NCI-H2196 treated with DMSO at 0.1 percent for 48 hours (cell line): ENCODE measurements around the gene MPL.

Experiments
- DNase-seq: peaks from one replicate; lab custom pipeline; 2025; ENCODE audit not compliant: unreplicated experiment; lab: John Stamatoyannopoulos, UW

MPL gene

DNA sequence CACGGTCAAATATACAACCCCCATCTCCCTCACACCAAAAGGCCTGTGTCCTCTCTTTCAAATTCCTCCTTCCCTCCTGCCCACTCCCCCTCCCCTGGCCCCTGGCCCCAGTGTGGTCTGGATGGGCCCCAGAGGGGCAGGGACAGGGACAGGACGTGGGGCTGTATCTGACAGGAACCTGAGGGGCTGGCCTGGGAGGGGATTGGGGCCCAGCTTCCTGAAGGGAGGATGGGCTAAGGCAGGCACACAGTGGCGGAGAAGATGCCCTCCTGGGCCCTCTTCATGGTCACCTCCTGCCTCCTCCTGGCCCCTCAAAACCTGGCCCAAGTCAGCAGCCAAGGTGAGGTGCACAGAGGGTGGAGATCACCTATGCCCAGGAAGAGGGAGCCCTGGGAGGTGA is at the start of gene MPL:
TSS of gene MPL (plus strand) at position 231 of the 400 bp plus-strand sequence. CDS start at position 262, 31 bp downstream.
- no peak for DNase-seq

DNA sequence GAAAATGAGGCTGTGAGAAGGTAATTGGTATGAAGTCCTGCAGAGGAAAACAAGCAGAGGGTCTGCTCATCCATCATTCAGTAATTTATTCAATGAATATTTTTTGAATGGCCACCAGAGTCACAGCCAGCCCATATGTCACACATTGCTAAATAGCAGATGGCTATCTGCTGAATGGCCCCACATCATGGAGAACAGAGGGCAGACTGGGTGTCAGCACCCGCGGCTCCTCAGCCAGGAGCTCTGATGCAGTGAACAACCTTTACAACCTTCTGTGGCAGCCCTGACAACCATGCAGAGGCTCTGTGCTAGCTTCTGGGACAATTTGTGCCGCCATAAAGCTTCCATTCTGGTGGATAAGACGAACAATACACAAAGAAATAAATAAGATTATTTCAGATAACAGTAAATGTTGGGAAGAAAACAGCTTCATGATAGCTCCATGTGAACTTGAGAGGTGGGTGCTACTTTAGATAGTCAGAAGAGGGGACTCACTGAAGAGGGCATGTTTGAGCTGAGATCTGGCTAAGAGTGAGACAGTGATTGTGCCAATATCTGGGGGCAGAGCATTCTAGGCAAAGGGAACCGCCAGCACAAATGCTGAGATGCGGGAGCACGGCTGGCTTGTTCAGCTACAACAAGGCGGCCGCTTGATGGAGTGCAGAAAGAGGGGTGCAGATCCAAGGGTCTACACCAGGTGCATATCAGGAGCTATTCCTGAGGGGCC is 49.4 kb upstream of the MPL start:
- no peak for DNase-seq

DNA sequence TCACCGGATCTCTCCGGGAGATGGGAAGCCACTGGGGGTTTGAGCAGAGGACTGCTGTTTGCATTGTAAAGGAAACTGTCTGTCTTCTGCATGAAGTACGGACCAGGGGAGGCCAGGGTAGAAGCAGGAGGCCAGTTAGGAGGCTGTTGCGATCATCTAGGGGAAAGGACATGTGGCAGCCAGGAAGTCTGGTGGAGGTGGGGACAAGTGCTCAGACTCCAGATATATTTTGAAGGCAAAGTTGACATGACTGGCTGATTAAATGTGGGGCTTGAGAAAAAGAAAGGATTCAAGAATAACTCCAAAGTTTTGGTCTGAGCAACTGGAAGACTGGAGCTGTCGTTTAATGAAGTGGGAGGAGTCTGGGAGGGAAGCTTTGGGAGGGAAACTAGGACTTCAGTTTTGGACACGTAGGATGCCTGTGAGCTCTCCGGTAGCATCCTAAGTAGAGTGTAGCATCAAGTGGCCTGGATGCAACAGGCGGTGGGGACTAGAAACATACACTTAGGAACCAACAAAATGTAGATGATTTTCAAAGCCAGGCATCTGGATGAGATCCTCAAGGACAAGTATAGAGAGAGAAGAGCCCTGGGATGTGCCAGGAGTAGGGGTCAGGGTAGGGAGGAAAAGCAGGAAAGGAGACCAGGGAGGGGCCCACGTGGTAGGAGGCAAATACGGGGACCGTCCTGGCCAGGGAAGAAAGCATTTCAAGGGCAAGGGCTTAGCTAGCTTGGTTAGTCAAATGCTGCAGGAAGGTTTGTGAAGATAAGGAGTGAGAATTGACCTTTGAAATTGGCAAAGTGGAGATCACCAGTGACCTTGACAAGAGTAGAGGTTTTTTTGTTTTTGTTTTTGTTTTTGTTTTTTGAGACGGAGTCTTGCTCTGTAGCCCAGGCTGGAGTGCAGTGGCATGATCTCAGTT is 48.6 kb upstream of the MPL start:
- DNase-seq = no peak

DNA sequence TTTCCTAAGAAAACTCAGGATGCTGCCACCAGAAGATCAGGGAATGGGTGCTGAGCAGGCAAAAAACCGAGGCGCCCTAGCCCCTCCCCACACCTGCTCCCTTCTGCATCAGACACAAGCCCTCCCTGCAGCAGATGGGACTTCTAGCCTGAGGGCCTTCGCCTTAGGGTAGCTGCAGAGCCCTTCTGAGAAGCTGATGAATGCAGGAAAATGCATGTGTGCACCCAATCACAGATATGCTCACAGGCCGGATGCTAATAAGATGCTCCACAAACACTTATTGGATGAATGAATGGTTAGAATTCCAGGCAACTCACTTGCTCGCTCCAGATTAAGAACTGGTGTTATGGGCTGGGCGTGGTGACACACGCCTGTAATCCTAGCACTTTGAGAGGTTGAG is 45.4 kb upstream of the MPL start:
- DNase-seq = no peak

DNA sequence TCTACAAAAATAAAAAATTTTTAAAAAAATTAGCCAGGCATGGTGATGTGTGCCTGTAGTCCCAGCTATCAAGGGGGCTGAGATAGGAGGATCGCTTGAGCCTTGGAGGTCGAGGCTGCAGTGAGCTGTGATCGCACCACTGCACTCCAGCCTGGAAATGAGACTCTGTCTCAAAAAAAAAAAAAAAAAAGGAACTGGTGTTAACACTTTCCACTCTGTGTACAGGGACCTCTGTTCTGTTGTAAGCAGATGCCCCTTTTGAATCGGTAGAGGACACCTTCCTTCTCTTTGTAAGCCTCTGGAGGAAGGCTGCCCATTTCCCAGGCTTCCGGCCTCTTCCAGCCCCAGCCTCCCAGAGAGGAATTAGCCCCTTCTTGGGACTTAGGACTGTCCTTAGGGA is 44.9 kb upstream of the MPL start:
- DNase-seq = no peak

DNA sequence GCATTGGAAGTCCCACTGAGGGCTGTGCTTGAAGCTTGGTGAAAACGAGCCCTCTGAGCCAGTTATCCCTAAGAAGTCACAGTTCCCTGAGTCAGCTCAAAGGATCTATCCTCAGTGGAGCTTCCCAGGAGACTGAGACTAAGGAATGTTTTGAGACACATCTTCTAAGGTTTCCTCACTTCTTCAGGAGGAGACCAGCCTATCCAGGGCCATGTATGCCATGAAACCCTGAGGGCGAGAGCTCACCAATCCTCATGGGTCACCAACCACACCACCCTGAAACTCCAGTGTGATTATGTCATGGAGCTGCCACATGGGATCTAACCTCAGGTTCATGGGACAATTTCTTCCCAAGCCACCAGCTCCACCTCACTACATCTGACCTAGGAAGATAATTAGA is 44.4 kb upstream of the MPL start:
- DNase-seq = no peak

DNA sequence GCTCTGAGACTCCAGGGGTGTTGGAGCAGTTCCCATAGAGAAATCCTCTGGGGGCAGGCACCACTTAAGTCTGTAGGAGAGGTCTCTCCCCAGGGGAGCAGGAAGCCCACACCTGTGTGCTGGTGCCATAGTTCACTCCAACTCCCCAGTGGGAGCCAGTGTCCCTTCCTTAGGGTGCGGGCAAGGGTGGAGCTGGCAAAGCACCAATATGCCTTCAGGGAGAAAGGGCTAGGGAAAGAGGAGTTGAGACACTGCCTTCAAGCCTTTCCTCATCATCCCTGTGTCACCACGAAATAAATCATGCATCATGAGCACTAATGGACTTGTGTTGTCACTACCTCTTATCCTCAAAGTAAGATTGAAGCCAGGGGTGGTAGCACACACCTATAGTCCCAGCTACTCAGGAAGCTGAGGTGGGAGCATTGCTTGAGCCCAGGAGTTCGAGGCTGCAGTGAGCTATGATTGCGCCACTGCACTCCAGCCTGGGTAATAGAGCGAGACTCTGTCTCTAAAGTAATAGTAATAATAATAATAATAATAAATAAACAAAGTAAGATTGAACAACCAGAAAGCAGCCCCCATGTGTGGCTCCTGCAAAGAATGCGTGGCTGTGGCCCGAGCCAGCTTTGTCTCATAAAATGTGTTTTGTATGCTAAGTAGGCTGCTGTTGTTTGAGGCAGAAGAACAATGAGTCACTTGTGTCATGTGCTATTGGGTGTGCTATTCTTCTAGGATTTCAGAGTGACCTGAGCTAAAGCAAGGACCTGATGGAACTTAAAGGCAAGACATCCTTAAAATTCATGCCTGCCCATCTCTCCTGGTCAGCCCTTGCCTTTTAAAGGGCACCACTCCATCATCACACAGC is 43.5 kb upstream of the MPL start:
- no peak for DNase-seq

DNA sequence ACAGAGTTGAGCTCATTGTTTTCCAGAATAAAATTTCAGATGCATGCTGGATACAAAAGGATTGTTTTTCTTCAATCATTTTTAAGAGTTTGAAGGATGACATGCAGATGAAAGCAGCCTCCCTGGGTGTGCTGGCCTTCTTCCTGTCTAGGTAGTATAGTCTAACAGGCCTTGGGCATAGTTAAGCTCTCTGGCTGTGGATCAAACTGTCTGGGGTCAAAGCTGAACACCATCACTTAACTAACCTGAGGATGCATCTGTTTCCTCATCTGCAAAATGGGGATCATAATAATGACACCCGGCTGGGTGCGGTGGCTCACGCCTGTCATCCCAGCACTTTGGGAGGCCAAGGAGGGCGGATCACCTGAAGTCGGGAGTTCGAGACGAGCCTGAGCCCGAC is 42.9 kb upstream of the MPL start:
- DNase-seq = no peak

DNA sequence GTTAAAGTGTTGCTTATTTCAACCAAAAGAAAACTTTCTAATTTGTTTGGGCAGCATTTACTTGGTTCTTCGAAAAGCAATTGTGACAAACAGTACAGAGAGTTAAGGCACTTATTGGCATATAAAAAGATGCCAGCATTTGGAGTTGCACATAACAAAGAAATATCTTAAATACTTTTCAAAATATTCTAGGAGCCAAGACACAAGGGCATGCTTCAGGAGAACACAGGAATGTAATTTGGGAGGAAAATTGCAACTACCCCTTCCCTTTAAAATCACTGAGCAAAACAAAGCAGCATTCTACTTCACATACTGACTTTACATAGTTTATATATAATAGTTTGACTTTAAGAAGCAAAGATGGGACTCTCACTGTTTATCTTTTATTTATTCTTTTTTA is 41.4 kb upstream of the MPL start:
- DNase-seq = no peak

DNA sequence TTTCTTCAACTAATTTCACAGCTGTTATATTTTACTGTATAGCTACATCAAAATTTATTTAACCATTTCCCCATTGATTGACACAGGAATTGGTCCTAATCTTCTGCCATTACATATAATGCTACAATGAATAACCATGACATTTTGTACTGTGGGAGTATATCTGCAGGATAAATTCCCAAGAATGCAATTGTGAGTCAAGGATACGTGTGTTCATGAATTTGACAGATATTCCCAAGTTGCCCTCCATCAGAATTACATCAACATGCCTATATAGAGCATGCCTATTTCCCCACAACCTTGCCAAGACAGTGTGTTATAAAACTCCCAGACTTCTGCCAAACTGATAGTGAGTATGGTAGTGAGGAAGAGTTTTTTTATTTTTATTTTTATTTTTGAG is 39.6 kb upstream of the MPL start:
- no peak for DNase-seq

DNA sequence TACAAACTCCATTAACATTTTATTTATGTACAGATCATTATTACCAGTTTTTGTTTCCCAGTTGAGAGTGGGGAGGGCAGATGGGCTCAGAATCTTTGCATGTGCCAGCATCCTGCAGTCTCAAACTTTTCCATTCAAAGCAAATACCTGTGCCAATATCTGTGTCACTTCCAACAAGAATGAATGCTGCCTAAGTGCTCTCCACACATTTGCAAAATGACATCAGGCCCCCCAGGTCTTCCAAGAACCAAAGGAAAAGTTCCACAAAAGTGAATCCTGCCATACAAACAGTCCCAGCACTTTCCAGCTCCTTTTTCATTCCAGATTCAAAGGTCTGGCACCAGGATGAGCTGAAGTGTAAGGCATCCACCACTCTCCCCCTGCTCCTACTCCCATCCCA is 38.5 kb upstream of the MPL start:
- DNase-seq = no peak

DNA sequence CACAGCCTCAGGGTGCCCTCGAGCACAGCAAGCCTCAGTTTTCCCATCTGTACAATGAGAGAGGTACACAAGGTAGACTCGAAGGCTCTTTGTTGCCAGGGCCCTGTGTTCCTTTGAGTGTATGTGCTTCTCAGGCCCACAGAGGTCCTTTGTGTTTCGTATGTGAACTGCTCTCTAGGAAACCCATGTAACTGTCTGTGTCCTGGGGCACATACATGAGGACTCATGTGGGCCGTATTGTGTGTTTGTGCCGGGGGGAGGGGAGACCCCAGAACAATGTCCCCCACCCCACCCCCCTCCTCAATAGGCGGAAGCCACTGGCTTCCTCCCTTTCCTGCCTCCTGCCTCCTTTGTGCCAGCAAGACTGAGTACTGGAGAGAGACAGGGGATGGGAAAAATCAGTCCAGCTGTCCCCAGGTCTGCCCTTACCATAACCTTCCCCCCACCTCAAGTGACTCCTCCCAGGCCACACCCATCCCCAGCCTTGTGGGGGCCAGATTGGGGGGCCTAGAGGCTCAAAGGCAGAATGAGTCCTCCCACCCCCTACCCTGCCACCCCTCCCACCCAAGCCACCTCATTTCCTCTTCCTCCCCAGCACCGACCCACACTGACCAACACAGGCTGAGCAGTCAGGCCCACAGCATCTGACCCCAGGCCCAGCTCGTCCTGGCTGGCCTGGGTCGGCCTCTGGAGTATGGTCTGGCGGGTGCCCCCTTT is 37.1 kb upstream of the MPL start, which contains the start of gene TIE1:
TSS of gene TIE1 (plus strand) at position 605 of the 717 bp plus-strand sequence. CDS start at position 695, 90 bp downstream.
- no peak for DNase-seq

DNA sequence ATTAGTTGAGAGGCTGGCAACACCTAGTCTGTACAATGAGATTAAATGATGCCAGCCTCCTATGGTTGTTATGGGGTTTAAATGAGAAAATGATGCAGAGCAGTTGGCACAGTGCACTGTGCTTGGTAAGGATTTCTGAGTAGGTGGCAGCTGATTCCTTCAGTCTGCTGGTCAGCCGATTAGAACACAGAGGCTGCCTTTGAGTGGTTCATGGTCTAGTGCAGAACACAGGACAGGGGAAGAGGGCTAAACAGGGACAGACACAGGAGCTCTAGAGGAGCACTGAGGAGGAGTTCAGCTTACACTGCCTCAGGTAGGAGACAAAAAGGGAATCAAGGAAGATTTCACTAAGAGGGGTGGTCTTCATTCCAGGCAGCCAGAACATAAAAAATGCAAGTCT is 35.4 kb upstream of the MPL start:
- no peak for DNase-seq

DNA sequence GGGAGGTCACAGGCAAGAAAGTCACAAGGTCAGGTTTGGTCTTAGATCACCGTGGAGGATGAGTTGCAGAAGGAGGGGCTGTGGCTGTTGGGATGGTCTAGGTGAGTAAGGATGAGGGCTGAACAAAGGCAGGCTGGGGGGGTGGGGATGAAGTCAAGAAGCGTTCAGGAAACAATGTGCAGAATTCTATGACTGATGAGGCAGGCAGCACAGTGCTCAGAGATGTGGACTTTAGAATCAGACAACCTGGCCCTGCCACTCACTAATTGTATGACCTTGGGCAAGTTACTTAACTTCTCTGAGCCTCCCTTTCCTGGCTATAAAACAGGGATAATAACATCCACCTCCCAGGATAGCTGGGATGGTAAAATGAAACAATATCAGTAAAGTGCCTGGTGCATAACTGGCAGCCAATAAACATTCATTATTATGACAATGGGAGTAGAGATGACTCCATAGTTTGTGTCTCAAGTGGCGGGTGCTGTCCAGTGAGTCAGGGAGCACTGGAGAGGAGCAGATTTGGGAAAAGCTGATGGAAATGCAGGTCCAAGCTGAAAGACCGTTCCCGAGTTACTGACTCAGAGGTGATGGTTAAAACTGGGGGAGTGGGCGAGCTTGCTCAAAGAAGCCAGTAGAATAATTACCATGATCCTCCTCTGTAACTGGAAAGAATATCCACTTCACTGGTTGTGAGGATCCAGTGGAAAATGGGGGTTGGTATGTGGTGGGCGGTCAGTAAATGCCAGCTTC is 34.7 kb upstream of the MPL start:
- DNase-seq = no peak

DNA sequence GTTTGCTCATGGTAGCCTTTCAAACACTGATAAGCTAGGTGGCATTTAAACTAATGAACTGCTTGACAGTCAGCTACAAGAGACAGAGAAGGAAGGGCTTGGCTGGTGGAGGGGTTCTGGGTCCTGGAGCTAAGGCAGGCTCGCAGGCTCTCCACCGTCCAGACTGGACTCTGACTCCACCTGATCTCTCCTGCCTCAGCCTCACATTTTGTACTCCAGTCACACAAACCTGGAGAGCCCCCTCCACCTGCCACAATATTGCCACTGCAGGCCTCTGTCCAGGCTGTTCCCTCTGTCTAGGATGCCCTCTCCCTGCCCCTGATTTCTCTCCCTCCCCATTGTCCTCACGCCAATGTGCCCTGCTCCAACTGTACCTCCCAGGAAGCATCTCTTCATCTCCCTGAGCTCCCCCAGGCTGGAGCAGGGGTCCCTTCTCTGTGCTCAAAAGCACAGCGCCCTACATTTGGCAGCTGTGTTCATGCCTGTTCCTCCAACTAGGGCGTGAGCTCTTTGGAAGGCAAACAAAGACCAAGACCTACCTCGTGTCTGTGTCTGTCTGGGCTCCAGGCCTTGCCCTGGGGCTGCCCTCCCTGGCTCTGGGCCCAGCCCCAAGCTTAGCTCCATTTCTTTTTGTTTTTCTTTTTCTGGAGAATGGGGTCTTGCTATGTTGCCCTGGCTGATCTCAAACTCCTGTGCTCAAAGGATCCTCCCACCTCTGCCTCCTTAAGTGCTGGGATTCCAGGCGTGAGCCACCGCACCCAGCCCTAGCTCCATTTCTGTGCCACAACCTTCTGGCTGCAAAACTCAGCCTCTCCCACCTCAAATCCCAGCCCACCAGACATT is 33.9 kb upstream of the MPL start:
- DNase-seq = no peak

DNA sequence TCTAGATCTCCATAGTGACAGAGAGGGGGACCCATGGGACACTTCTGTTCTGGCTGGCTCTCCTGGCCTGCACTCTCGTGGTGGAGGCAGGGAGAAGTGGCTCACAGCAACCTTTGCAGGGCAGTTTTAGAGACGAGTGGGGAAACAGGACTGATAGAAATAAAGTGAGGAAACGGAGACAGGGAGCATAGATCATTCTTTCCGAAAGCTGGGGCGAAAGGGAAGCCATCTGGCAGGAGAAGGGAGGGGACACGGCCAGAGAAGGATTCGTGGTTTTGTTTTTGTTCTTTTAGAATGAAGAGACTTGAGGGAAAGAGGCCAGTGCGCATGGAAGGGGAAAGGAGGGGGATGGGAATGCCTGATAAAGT is 33.3 kb upstream of the MPL start:
- no peak for DNase-seq

DNA sequence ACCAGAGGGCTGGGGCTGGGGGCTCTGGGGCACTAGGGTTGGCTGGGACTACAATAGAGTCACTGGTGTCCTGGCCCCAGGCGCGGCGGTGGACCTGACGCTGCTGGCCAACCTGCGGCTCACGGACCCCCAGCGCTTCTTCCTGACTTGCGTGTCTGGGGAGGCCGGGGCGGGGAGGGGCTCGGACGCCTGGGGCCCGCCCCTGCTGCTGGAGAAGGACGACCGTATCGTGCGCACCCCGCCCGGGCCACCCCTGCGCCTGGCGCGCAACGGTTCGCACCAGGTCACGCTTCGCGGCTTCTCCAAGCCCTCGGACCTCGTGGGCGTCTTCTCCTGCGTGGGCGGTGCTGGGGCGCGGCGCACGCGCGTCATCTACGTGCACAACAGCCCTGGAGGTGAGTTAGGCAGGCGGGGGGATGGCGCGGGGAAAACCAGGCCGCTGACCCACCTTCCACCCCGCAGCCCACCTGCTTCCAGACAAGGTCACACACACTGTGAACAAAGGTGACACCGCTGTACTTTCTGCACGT is 32.8 kb upstream of the MPL start:
- DNase-seq = no peak

DNA sequence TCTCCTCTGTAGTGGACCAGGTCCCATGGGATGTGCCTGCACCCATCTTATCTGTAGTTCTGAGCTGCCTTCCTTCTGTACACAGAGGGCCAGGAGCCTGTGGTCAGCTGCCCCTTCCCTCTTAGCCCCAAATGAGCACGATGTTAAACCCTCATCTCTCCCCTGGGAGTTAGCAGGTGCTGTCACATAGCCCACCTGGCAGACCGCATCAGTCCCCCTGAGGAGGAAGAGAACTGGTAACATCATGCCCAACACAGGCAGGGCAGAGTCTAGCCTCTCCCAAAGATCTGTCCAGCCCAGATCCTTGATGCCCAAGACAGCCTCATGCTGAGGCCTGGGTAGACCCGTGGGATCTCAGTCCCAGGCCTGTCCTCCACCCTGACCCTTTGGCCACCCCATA is 32.2 kb upstream of the MPL start:
- DNase-seq = no peak
